Camera-type eye (tissue), 1 donor: ENCODE data around the gene ATG5. TPM values are rescaled to one million over a fixed set of nuclear protein-coding genes. Genes with fewer than 3 reads are reported as not detected.

Experiments used
- total RNA-seq: library from RNA; depleted of rRNA; stranded (reverse); fragments of >200 nt; gene quantifications from one replicate; pipeline ENCODE4 v1.2.3, GENCODE V29; 2014

The ATG5 gene
- 58.9 TPM for total RNA-seq

DNA sequence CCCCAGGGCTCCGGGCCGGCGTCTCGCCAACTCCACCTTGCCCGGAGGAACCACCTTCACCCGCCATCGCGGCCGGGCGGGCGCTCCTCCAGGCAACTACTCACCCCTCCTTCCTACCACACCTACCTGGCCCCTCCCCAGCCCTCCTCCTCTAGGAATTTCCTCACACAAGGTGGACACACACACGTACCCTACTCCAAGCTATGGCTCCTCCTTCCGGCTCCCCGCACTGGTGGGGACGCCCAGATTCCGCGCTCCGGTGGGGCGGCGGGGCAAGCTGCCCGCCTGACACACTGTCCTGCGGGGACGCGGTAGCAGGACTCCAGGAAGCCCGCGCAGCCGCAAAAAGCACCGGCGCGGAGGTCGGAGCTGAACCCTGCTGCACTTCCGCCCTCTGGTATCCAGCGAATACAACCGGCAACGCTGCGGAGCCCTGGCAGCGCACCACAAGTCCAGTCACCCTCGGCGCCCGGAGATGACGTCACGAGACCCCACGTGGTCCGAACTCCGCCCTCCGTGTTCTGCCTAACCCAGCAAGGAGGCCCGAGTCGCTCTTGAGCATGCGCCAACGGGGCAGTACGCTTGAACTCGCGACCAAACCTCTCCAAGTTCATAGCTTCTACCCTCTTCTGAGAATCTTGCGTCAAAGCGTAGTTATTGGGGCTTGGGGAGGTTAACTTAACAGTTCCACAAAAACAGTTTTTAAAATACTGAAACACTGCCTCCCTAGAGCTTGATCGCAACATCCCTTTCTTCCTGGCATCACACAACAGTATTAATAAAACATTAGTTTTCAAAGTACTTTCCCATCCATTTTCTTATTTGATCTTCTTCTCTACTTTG is at the start of gene ATG5:
Gene ATG5 (minus strand): TSS at position 425 of the 843 bp plus-strand sequence. CDS start 9,552 bp downstream, outside the sequence.

DNA sequence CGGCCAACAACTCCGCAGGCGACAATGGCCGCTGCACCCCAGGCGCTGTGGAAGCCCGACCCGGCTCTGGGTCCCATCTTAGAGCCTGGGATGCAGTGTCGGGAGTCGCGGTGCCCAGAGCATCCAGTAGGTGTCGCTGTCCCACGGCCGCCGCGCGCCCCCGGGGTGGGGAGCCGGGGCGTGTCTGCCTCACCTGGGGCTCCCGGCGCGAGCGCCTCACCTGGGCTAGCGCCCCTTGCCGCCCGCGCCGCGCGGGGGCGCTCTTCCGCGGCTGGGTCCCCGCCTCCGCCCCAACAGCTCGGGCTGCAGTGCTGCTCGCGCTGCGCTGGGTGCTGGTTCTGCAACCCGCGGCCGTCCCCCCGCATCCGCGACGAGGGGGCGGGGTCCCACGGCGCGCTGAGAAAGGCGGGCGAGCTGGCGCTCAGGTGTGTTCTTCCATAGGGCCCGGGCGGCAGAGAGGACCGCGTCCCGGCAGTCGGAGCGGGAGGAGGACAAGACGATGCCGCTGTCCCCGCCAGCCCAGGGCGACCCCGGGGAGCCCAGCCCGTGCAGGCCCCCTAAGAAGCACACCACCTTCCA is 34.9 kb upstream of the ATG5 start, which contains the start of gene CRYBG1:
Gene CRYBG1 (plus strand): TSS at position 308 of the 579 bp plus-strand sequence. CDS start 192 bp downstream, at position 500.

Other genes starting within 250 kb of the ATG5 start
- gene PRDM1, start 239.4 kb downstream of the ATG5 start, total RNA-seq = 74.7 TPM
- 5.7 TPM for gene CRYBG1, start 35.0 kb upstream of the ATG5 start, total RNA-seq